ENCODE results near the gene NPAS3. TPM values are rescaled to one million over a fixed set of nuclear protein-coding genes. Genes with fewer than 3 reads are reported as not detected.

Gene NPAS3
- total RNA-seq, 3 donors from 2014 or later = 0.96 to 4.0 (median 2.0) TPM

- no peak for DNase-seq (ENCODE audit: low spot score in 2 of 2)
- intact Hi-C loops (cut with DNase I; ENCODE audit: low total_unique reads) = no loop called here
- TF ChIP-seq POLR2A (IDR thresholded peaks at IDR 0.05) (no peak), POLR2AphosphoS5 (IDR thresholded peaks at IDR 0.05) (no peak)
- no peak overlapping the region for H3K4me3 ChIP-seq
- no peaks in the 10 kb centered on the region for H3K4me1 ChIP-seq
- H3K27me3 ChIP-seq = no peaks in the 10 kb centered on the region
- no peak overlapping the region for H3K27ac ChIP-seq
- H3K36me3 ChIP-seq = no peaks in the 10 kb centered on the region
- H3K9me3 ChIP-seq = peaks cover 4% of the 10 kb centered on the region in 2 donors
These were observed 392.7 kb downstream of the NPAS3 start for GRCh38 chr14:33331176-33331949.

- H3K4me3 ChIP-seq = no peak overlapping the region
- no peak overlapping the region for H3K27ac ChIP-seq
- no peak for TF ChIP-seq POLR2A (IDR thresholded peaks at IDR 0.05)
- no peak for TF ChIP-seq POLR2AphosphoS5 (IDR thresholded peaks at IDR 0.05)
- no peaks in the 10 kb centered on the region for H3K36me3 ChIP-seq
- H3K4me1 ChIP-seq = no peaks in the 10 kb centered on the region
- DNase-seq (ENCODE audit: low spot score in 2 of 2) = no peak
- peaks cover 7 to 13% of the 10 kb centered on the region in 2 donors for H3K9me3 ChIP-seq
- intact Hi-C loops (cut with DNase I; ENCODE audit: low total_unique reads) = no loop called here
- no peaks in the 10 kb centered on the region for H3K27me3 ChIP-seq
These were observed 393.8 kb downstream of the NPAS3 start for GRCh38 chr14:33332497-33332896.

GRCh38 chr14:33335366-33335765, 396.7 kb downstream of the NPAS3 start:
- H3K4me3 ChIP-seq = no peak overlapping the region
- H3K4me1 ChIP-seq = no peaks in the 10 kb centered on the region
- no peak overlapping the region for H3K27ac ChIP-seq
- TF ChIP-seq POLR2A (IDR thresholded peaks at IDR 0.05) = no peak
- no peak for TF ChIP-seq CTCF (IDR thresholded peaks at IDR 0.05)
- TF ChIP-seq POLR2AphosphoS5 (IDR thresholded peaks at IDR 0.05) = no peak
- H3K9me3 ChIP-seq = peaks cover 7 to 18% of the 10 kb centered on the region in 2 donors
- H3K27me3 ChIP-seq = no peaks in the 10 kb centered on the region
- no peaks in the 10 kb centered on the region for H3K36me3 ChIP-seq
- intact Hi-C loops (cut with DNase I; ENCODE audit: low total_unique reads) = no loop called here
- no peak for DNase-seq (ENCODE audit: low spot score in 2 of 2)

GRCh38 chr14:33342299-33342974, 403.8 kb downstream of the NPAS3 start:
- H3K9me3 ChIP-seq = peaks cover 0 to 6% of the 10 kb centered on the region in 2 donors
- TF ChIP-seq CTCF (IDR thresholded peaks at IDR 0.05) (no peak), POLR2A (IDR thresholded peaks at IDR 0.05) (no peak), POLR2AphosphoS5 (IDR thresholded peaks at IDR 0.05) (no peak)
- intact Hi-C loops (cut with DNase I; ENCODE audit: low total_unique reads) = no loop called here

GRCh38 chr14:33343016-33343415, 404.3 kb downstream of the NPAS3 start:
- no peaks in the 10 kb centered on the region for H3K27me3 ChIP-seq
- no peak overlapping the region for H3K4me3 ChIP-seq
- intact Hi-C loops (cut with DNase I; ENCODE audit: low total_unique reads) = no loop called here
- no peaks in the 10 kb centered on the region for H3K36me3 ChIP-seq
- no peaks in the 10 kb centered on the region for H3K9me3 ChIP-seq
- no peak for TF ChIP-seq CTCF (IDR thresholded peaks at IDR 0.05)
- no peaks in the 10 kb centered on the region for H3K4me1 ChIP-seq
- no peak overlapping the region for H3K27ac ChIP-seq
- DNase-seq (ENCODE audit: low spot score in 2 of 2) = no peak

More at GRCh38 chr14:33342299-33342974, 403.8 kb downstream of the NPAS3 start:
- no peak for DNase-seq (ENCODE audit: low spot score in 2 of 2)
- H3K27ac ChIP-seq = no peak overlapping the region
- H3K4me1 ChIP-seq = no peaks in the 10 kb centered on the region
- no peaks in the 10 kb centered on the region for H3K36me3 ChIP-seq
- no peaks in the 10 kb centered on the region for H3K27me3 ChIP-seq
- H3K4me3 ChIP-seq = no peak overlapping the region

- H3K36me3 ChIP-seq = no peaks in the 10 kb centered on the region
- DNase-seq (ENCODE audit: low spot score in 2 of 2) = no peak
- no peaks in the 10 kb centered on the region for H3K4me1 ChIP-seq
- H3K9me3 ChIP-seq = no peaks in the 10 kb centered on the region
- TF ChIP-seq POLR2A (IDR thresholded peaks at IDR 0.05) (no peak), POLR2AphosphoS5 (IDR thresholded peaks at IDR 0.05) (no peak), CTCF (IDR thresholded peaks at IDR 0.05) (no peak)
- no peaks in the 10 kb centered on the region for H3K27me3 ChIP-seq
- intact Hi-C loops (cut with DNase I; ENCODE audit: low total_unique reads) = no loop called here
- H3K27ac ChIP-seq = no peak overlapping the region
- H3K4me3 ChIP-seq = no peak overlapping the region
These were observed 409.1 kb downstream of the NPAS3 start for GRCh38 chr14:33347796-33348195.

Measured in breast epithelium (tissue), 4 donors.